ENCODE results near the gene NFASC. TPM values are rescaled to one million over a fixed set of nuclear protein-coding genes. Genes with fewer than 3 reads are reported as not detected.

The NFASC gene
- total and polyA plus RNA-seq, 2 donors (not counting 3 experiments of a cell fraction or from before 2014, with no cell fraction given): not detected

DNA sequence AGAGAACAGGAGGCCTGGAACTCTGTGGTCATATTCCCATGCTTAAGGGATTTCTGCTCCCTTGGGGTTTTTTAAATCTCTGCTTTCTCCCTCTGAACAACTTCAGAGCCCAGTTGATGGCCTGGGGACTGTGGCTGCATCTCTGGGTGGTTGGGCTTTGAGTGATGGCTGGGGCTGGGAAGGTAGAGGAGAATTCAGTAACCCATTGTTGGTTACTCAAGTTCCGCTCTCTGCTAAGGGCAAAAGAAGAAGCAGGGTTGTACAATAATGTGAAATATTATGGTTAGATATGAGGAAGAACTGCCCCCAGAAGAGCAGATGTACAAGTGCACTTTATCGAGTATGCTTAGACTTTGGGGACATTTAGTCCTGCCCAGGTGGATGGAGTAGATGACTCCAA lies 100.3 kb downstream of the NFASC start:
- POLR2A ChIA-PET: no interaction called here

More for the DNA sequence above, 100.3 kb downstream of the NFASC start:
- dilution Hi-C loops (cut with MboI; ENCODE audit: extremely low pct_ligation_motif_present, low sequenced_read_pairs) (no loop called here), intact Hi-C loops (cut with micrococcal nuclease) (no loop called here)
- DNase-seq (ENCODE audit: low read depth, low spot score): no peak
- BruUV-seq (replicated peaks): no TSS peak
- FAIRE-seq: no peak
- Histone ChIP-seq H4K20me1 (replicated peaks; ENCODE audit: control insufficient read depth, extremely low read depth, insufficient read depth, low read length) (no peaks in the 10 kb centered on the region), H3K79me2 (ENCODE audit: control insufficient read depth, insufficient read depth, low read length) (no peaks in the 10 kb centered on the region), H3K4me2 (ENCODE audit: insufficient read depth, low read length) (no peak overlapping the region), H3K9me3 (replicated peaks; ENCODE audit: control insufficient read depth, insufficient read depth, low read length) (no peaks in the 10 kb centered on the region), H3K9ac (replicated peaks; ENCODE audit: extremely low read depth, insufficient read depth, low read length) (no peak overlapping the region), H3K36me3 (ENCODE audit: control insufficient read depth in 2 of 2, extremely low read depth in 1 of 2, insufficient read depth in 2 of 2, low read length in 2 of 2) (no peaks in the 10 kb centered on the region), H3K27ac (ENCODE audit: insufficient read depth, low read depth, low read length) (no peak overlapping the region), H3K4me3 (replicated peaks in 1 of 3; ENCODE audit: insufficient read depth in 1 of 3, low read depth in 1 of 3, low read length in 3 of 3) (no peak overlapping the region), H3K9me1 (replicated peaks; ENCODE audit: control insufficient read depth, extremely low read depth, insufficient read depth, low read length) (no peaks in the 10 kb centered on the region), H3K4me1 (ENCODE audit: control insufficient read depth, extremely low read depth, insufficient read depth, low read length) (peaks cover 14% of the 10 kb centered on the region), H2AFZ (ENCODE audit: low read depth, low read length) (no peak overlapping the region), H3K27me3 (ENCODE audit: control insufficient read depth in 2 of 2, insufficient read depth in 2 of 2, low read length in 2 of 2) (peaks cover 0 to 2% of the 10 kb centered on the region in 2 experiments)
- CTCF ChIA-PET: interaction anchor here (1.9 kb wide), 1 partner anchor 29 kb away, joined by 8 read pairs; no protein-coding TSS in a partner anchor
- no peak for TF ChIP-seq MYC (IDR thresholded peaks at IDR 0.05; ENCODE audit: low read depth, low read length)
- no peak for TF ChIP-seq EZH2 (IDR thresholded peaks at IDR 0.05; ENCODE audit: borderline replicate concordance, low read depth, low read length, severe bottlenecking)
- no peak for TF ChIP-seq JUN (IDR thresholded peaks at IDR 0.05; ENCODE audit: borderline replicate concordance, insufficient read depth, insufficient read length, low read depth)
- TF ChIP-seq, protein P1, sequence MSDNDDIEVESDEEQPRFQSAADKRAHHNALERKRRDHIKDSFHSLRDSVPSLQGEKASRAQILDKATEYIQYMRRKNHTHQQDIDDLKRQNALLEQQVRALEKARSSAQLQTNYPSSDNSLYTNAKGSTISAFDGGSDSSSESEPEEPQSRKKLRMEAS (IDR thresholded peaks at IDR 0.05; ENCODE audit: insufficient read depth, insufficient read length): no peak
- TF ChIP-seq FOS (IDR thresholded peaks at IDR 0.05; ENCODE audit: borderline replicate concordance, insufficient read depth, low read length): no peak
- TF ChIP-seq, protein P2, sequence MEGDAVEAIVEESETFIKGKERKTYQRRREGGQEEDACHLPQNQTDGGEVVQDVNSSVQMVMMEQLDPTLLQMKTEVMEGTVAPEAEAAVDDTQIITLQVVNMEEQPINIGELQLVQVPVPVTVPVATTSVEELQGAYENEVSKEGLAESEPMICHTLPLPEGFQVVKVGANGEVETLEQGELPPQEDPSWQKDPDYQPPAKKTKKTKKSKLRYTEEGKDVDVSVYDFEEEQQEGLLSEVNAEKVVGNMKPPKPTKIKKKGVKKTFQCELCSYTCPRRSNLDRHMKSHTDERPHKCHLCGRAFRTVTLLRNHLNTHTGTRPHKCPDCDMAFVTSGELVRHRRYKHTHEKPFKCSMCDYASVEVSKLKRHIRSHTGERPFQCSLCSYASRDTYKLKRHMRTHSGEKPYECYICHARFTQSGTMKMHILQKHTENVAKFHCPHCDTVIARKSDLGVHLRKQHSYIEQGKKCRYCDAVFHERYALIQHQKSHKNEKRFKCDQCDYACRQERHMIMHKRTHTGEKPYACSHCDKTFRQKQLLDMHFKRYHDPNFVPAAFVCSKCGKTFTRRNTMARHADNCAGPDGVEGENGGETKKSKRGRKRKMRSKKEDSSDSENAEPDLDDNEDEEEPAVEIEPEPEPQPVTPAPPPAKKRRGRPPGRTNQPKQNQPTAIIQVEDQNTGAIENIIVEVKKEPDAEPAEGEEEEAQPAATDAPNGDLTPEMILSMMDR (IDR thresholded peaks at IDR 0.05; ENCODE audit: extremely low read depth in 1 of 2, insufficient read depth in 1 of 2, low read depth in 1 of 2, low read length in 2 of 2): no peak
- no peak for TF ChIP-seq POLR2AphosphoS5 (IDR thresholded peaks at IDR 0.05; ENCODE audit: insufficient read depth, low read depth, low read length)
- no peak for TF ChIP-seq POLR2A (IDR thresholded peaks at IDR 0.05; ENCODE audit: low read depth, low read length)
